Neural crest cell (in vitro differentiated cells): ENCODE results near the gene CHCHD4. TPM values are rescaled to one million over a fixed set of nuclear protein-coding genes. Genes with fewer than 3 reads are reported as not detected.
A peak's percentile ranks its signal among the peaks of the same experiment; 100 is the strongest.

Experiments
- DNase-seq: peaks from one replicate; pipeline ENCODE4 v3.0.0; 2021; ENCODE audit warnings: low read depth, mixed read lengths, low spot score
- H3K27ac Mint-ChIP-seq: one replicate; pipeline ENCODE4 v1.8.0; 2021; ENCODE audit warnings: mild to moderate bottlenecking, mixed read lengths; ENCODE audit not compliant: unreplicated experiment
- H3K27me3 Mint-ChIP-seq: 2 replicates; pipeline ENCODE4 v1.8.0; 2021; ENCODE audit warnings: low read depth, mild to moderate bottlenecking, mixed read lengths
- H3K36me3 Mint-ChIP-seq: 2 replicates; pipeline ENCODE4 v1.8.0; 2021; ENCODE audit warnings: low read depth, mild to moderate bottlenecking, mixed read lengths
- H3K4me1 Mint-ChIP-seq: 2 replicates; pipeline ENCODE4 v1.8.0; 2021; ENCODE audit warnings: mixed read lengths
- H3K4me3 Mint-ChIP-seq: one replicate; pipeline ENCODE4 v1.8.0; 2021; ENCODE audit warnings: mild to moderate bottlenecking, mixed read lengths
- H3K9me3 Mint-ChIP-seq: 2 replicates; pipeline ENCODE4 v1.8.0; 2021; ENCODE audit warnings: mixed read lengths
- CTCF ChIP-seq: fragments of 200-600 bp; sonication (generic); conservative IDR thresholded peaks from 2 replicates; pipeline ENCODE4 v1.5.0; 2021; ENCODE audit warnings: antibody characterized with exemption, mild to moderate bottlenecking
- total RNA-seq: library from RNA; stranded (reverse); gene quantifications from 2 replicates; pipeline ENCODE4 v1.2.1, GENCODE V29; 2021

CHCHD4 gene
- total RNA-seq, 1 donor from 2014 or later: 16.9 TPM

- Mint-ChIP-seq H3K4me3 (peak overlapping the region; percentile 99), H3K4me1 (peaks cover 31% of the 10 kb centered on the region), H3K27me3 (no peaks in the 10 kb centered on the region), H3K9me3 (no peaks in the 10 kb centered on the region), H3K27ac (no peak overlapping the region), H3K36me3 (peaks cover 15% of the 10 kb centered on the region)
- no peak for TF ChIP-seq CTCF
- no peak for DNase-seq
Observed at GRCh38 chr3:14127516-14128161, 3.0 kb upstream of the CHCHD4 start.

- peak overlapping the region; percentile 99 for H3K4me3 Mint-ChIP-seq
- H3K4me1 Mint-ChIP-seq: peaks cover 37% of the 10 kb centered on the region
- H3K36me3 Mint-ChIP-seq: peaks cover 15% of the 10 kb centered on the region
- no peaks in the 10 kb centered on the region for H3K27me3 Mint-ChIP-seq
- no peak overlapping the region for H3K27ac Mint-ChIP-seq
- TF ChIP-seq CTCF: no peak
- H3K9me3 Mint-ChIP-seq: no peaks in the 10 kb centered on the region
- no peak for DNase-seq
Observed at GRCh38 chr3:14126887-14127505, 2.3 kb upstream of the CHCHD4 start.

- peaks cover 17% of the 10 kb centered on the region for H3K36me3 Mint-ChIP-seq
- no peaks in the 10 kb centered on the region for H3K27me3 Mint-ChIP-seq
- peaks cover 37% of the 10 kb centered on the region for H3K4me1 Mint-ChIP-seq
- peak overlapping the region; percentile 99 for H3K27ac Mint-ChIP-seq
- peak overlapping the region; percentile 99 for H3K4me3 Mint-ChIP-seq
- H3K9me3 Mint-ChIP-seq: no peaks in the 10 kb centered on the region
- DNase-seq: no peak
- TF ChIP-seq CTCF: no peak
Observed at GRCh38 chr3:14126017-14126886, 1.6 kb upstream of the CHCHD4 start.

- DNase-seq: no peak
- H3K27ac Mint-ChIP-seq: peak overlapping the region; percentile 99
- H3K4me1 Mint-ChIP-seq: peaks cover 37% of the 10 kb centered on the region
- H3K27me3 Mint-ChIP-seq: no peaks in the 10 kb centered on the region
- peaks cover 18% of the 10 kb centered on the region for H3K36me3 Mint-ChIP-seq
- TF ChIP-seq CTCF: peak; percentile 28
- H3K9me3 Mint-ChIP-seq: no peaks in the 10 kb centered on the region
- H3K4me3 Mint-ChIP-seq: peak overlapping the region; percentile 99
Observed at GRCh38 chr3:14125193-14126016, 735 bp upstream of the CHCHD4 start.

- TF ChIP-seq CTCF: no peak
- Mint-ChIP-seq H3K36me3 (peaks cover 15% of the 10 kb centered on the region), H3K4me1 (peaks cover 37% of the 10 kb centered on the region), H3K4me3 (peak overlapping the region; percentile 96), H3K27me3 (no peaks in the 10 kb centered on the region), H3K27ac (peak overlapping the region; percentile 79), H3K9me3 (no peaks in the 10 kb centered on the region)
- peak; percentile 29 for DNase-seq
Observed at GRCh38 chr3:14124223-14124614, 451 bp downstream of the CHCHD4 start.
